Left kidney (tissue), 2 donors: ENCODE results near the gene SLC4A7. TPM values are rescaled to one million over a fixed set of nuclear protein-coding genes. Genes with fewer than 3 reads are reported as not detected.

Source experiments
- DNase-seq: peaks from one replicate; pipeline ENCODE4 v3.0.0-alpha.2; 2013
- polyA plus RNA-seq: library from polyadenylated mRNA; unstranded; fragments of 120-200 nt; gene quantifications from one replicate; pipeline ENCODE4 v1.2.1, GENCODE V29; 2013; ENCODE audit not compliant: insufficient read length

Gene SLC4A7
- polyA plus RNA-seq, 1 donor: 35.9 TPM

DNA sequence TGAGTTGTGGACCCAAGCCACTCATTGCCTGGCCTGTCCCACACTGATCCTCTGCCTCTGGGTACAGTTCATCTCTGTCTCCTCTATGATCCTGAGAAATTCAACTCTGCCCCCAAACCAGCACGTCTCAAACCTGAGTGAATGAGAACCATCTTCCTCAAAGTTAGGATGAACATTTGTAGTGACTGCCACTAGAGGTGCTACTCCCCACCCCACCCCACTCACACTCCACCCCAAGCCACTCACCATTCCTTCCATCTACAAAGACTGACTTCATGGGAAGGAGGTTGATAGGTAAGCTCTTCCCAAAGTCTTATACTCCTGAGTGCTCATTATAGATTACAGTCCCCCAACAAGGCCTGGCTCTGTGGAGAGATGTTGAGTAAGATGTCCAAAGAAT lies 158.8 kb downstream of the SLC4A7 start:
- no peak for DNase-seq

DNA sequence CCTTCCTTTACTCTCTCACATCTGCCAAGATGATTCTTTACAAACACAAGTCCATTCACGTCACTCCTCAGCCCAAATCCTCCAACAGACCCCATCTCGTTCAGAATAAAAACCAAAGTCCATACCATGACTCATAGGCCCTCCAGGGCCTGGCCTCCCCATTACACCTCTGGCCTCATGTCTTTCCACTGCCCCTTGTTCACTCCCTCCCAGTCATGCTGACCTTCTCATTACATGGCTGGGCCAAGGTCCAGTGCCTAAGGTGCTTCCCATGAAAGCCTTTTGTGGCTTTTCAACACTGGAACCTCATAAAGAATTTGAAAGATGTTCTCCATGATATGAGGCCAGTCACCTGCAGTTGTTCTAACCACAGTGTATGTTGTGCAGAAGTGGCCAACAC lies 159.5 kb downstream of the SLC4A7 start:
- DNase-seq: no peak

DNA sequence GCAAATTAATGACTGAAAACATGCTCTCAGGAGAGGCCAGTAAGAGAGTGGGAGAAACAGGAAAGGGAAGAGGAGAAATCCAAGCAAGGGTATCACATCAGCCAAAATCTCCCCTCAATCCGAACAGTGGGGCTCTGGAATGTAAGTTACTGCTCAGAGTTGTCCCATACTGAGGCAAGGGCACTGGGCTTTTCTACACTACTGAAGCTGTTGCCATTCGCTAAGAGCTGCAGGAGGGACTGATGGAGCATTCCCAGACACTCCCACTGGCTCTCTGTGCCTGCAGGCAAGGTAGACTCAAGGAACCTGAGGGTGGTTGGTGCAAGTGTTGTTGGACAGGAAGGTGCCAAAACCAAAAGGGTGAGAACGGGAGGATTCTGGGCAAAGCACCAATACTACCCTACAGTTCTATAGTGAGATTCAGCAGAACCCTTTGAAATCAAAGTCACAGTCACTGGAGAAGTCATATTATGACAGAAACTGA lies 161.1 kb downstream of the SLC4A7 start:
- no peak for DNase-seq

Other genes with a start within 250 kb of the SLC4A7 start
- gene NEK10, start 115.0 kb downstream of the SLC4A7 start, polyA plus RNA-seq: 2.3 TPM
- gene EOMES, start 237.9 kb upstream of the SLC4A7 start, polyA plus RNA-seq: 0.10 TPM